H9 (cell line): Measurements from ENCODE around the gene XBP1. TPM values are rescaled to one million over a fixed set of nuclear protein-coding genes. Genes with fewer than 3 reads are reported as not detected.

Experiments used
- DNase-seq: peaks from one replicate; pipeline ENCODE4 v3.0.0-alpha.2; 2017
- H2AFZ ChIP-seq: one replicate; pipeline ENCODE4 v1.6.1; 2013; ENCODE audit warnings: mild to moderate bottlenecking, low read length, control low read depth, moderate library complexity
- H2AK5ac ChIP-seq: 2 replicates; pipeline ENCODE4 v1.6.1; 2013; ENCODE audit warnings: low read length, control low read depth, mixed read lengths; ENCODE audit not compliant: insufficient read length
- H2BK120ac ChIP-seq: one replicate; pipeline ENCODE4 v1.6.1; 2013; ENCODE audit warnings: low read depth, mild to moderate bottlenecking, low read length, control low read depth, inconsistent platforms; ENCODE audit not compliant: poor library complexity, severe bottlenecking
- H2BK12ac ChIP-seq: 2 replicates; pipeline ENCODE4 v1.6.1; 2013; ENCODE audit warnings: low read length, control low read depth, mixed read lengths, low read depth; ENCODE audit not compliant: insufficient read length
- H2BK15ac ChIP-seq: 2 replicates; pipeline ENCODE4 v1.6.1; 2013; ENCODE audit warnings: low read depth, low read length, control low read depth
- H2BK20ac ChIP-seq: one replicate; pipeline ENCODE4 v1.6.1; 2013; ENCODE audit warnings: low read depth, mild to moderate bottlenecking, low read length, control low read depth, inconsistent platforms; ENCODE audit not compliant: poor library complexity, severe bottlenecking
- H2BK5ac ChIP-seq: 2 replicates; pipeline ENCODE4 v1.6.1; 2013; ENCODE audit warnings: low read length, control low read depth, mixed read lengths; ENCODE audit not compliant: insufficient read length
- H3K14ac ChIP-seq: 2 replicates; pipeline ENCODE4 v1.6.1; 2013; ENCODE audit warnings: low read length, control low read depth; ENCODE audit not compliant: insufficient read depth
- H3K18ac ChIP-seq: 2 replicates; pipeline ENCODE4 v1.6.1; 2013; ENCODE audit warnings: low read depth, mild to moderate bottlenecking, mixed read lengths, low read length, control low read depth; ENCODE audit not compliant: insufficient read length
- H3K23ac ChIP-seq: 2 replicates; pipeline ENCODE4 v1.6.1; 2013; ENCODE audit warnings: low read length, control low read depth, mixed read lengths, low read depth; ENCODE audit not compliant: insufficient read length
- H3K23me2 ChIP-seq: 2 replicates; pipeline ENCODE4 v1.6.1; 2013; ENCODE audit warnings: low read depth, mild to moderate bottlenecking, mixed read lengths, low read length, control low read depth; ENCODE audit not compliant: insufficient read length, poor library complexity, severe bottlenecking
- H3K27ac ChIP-seq: 2 replicates; pipeline ENCODE4 v1.5.1; 2013; ENCODE audit warnings: low read length, control low read depth, mixed read lengths, low read depth; ENCODE audit not compliant: insufficient read length
- H3K27me3 ChIP-seq: 2 replicates; pipeline ENCODE4 v1.6.1; 2013; ENCODE audit warnings: low read length, control low read depth, inconsistent platforms; ENCODE audit not compliant: insufficient read depth
- H3K4ac ChIP-seq: 2 replicates; pipeline ENCODE4 v1.6.1; 2013; ENCODE audit warnings: low read depth, mild to moderate bottlenecking, control low read depth, inconsistent platforms, low read length, moderate library complexity
- H3K4me1 ChIP-seq: 2 replicates; pipeline ENCODE4 v1.6.1; 2013; ENCODE audit warnings: low read length, control low read depth, inconsistent platforms; ENCODE audit not compliant: insufficient read depth
- H3K4me2 ChIP-seq: 2 replicates; pipeline ENCODE4 v1.6.1; 2013; ENCODE audit warnings: low read length, control low read depth, mixed read lengths; ENCODE audit not compliant: insufficient read length, insufficient read depth
- H3K56ac ChIP-seq: 2 replicates; pipeline ENCODE4 v1.6.1; 2013; ENCODE audit warnings: low read depth, mild to moderate bottlenecking, mixed read lengths, low read length, control low read depth; ENCODE audit not compliant: insufficient read length
- H3K79me1 ChIP-seq: 2 replicates; pipeline ENCODE4 v1.6.1; 2013; ENCODE audit warnings: low read depth, mild to moderate bottlenecking, moderate library complexity, low read length, control low read depth, inconsistent platforms; ENCODE audit not compliant: insufficient read depth, poor library complexity, severe bottlenecking
- H3K79me2 ChIP-seq: 2 replicates; pipeline ENCODE4 v1.6.1; 2013; ENCODE audit warnings: low read length, control low read depth, inconsistent platforms; ENCODE audit not compliant: insufficient read depth
- H3K9ac ChIP-seq: 2 replicates; pipeline ENCODE4 v1.6.1; 2013; ENCODE audit warnings: low read length, control low read depth, mixed read lengths; ENCODE audit not compliant: insufficient read length; ENCODE audit errors: extremely low read depth
- H3K9me3 ChIP-seq: one replicate; pipeline ENCODE4 v1.6.1; 2013; ENCODE audit warnings: low read depth, low read length, inconsistent platforms; ENCODE audit not compliant: control insufficient read depth
- H3T11ph ChIP-seq: one replicate; pipeline ENCODE4 v1.6.1; 2013; ENCODE audit warnings: mild to moderate bottlenecking, low read length, control low read depth, inconsistent platforms
- H4K20me1 ChIP-seq: one replicate; pipeline ENCODE4 v1.6.1; 2013; ENCODE audit not compliant: control insufficient read depth, insufficient read length, insufficient read depth
- H4K5ac ChIP-seq: 2 replicates; pipeline ENCODE4 v1.6.1; 2013; ENCODE audit warnings: low read depth, mild to moderate bottlenecking, mixed read lengths, low read length, control low read depth; ENCODE audit not compliant: insufficient read length
- H4K8ac ChIP-seq: replicated peaks from 2 replicates; pipeline ENCODE4 v1.6.1; 2013; ENCODE audit warnings: low read length, control low read depth, mixed read lengths, low read depth; ENCODE audit not compliant: insufficient read length
- H4K91ac ChIP-seq: 2 replicates; pipeline ENCODE4 v1.6.1; 2013; ENCODE audit warnings: low read depth, mild to moderate bottlenecking, moderate library complexity, mixed read lengths, low read length, control low read depth; ENCODE audit not compliant: insufficient read length
- H3K27ac Mint-ChIP-seq, 3 experiments: 2 replicates in 2 of 3; 3 replicates in 1 of 3; pipeline ENCODE4 v1.8.0; 2020 to 2021; ENCODE audit warnings: mixed read lengths in 3 of 3, mild to moderate bottlenecking in 1 of 3, moderate library complexity in 1 of 3
- H3K27me3 Mint-ChIP-seq: 2 replicates; pipeline ENCODE4 v1.8.0; 2021; ENCODE audit warnings: low read depth, mild to moderate bottlenecking, moderate library complexity, mixed read lengths
- H3K36me3 Mint-ChIP-seq, 3 experiments: 2 replicates in 2 of 3; 3 replicates in 1 of 3; pipeline ENCODE4 v1.8.0; 2020 to 2021; ENCODE audit warnings: low read depth in 3 of 3, mixed read lengths in 3 of 3; ENCODE audit not compliant: insufficient read depth in 1 of 3
- H3K4me1 Mint-ChIP-seq, 2 experiments: 2 replicates each; pipeline ENCODE4 v1.8.0; 2020; ENCODE audit warnings: mixed read lengths in 2 of 2
- H3K4me3 Mint-ChIP-seq, 2 experiments: 2 replicates in 1 of 2; 3 replicates in 1 of 2; pipeline ENCODE4 v1.8.0; 2020 to 2021; ENCODE audit warnings: mild to moderate bottlenecking in 2 of 2, mixed read lengths in 2 of 2, moderate library complexity in 1 of 2
- H3K9me3 Mint-ChIP-seq, 2 experiments: 2 replicates in 1 of 2; 3 replicates in 1 of 2; pipeline ENCODE4 v1.8.0; 2020; ENCODE audit warnings: mild to moderate bottlenecking in 2 of 2, mixed read lengths in 2 of 2, moderate library complexity in 1 of 2
- CTCF ChIP-seq: fragments of 200-600 bp; sonication (generic); conservative IDR thresholded peaks from 3 replicates; pipeline ENCODE4 v1.8.0; 2021; ENCODE audit warnings: antibody characterized with exemption, mild to moderate bottlenecking
- WGBS: extraction: QIAGEN DNeasy Blood & Tissue Kit; methylation state at CpG from one replicate; pipeline ENCODE4 v1.1.7; 2013; ENCODE audit warnings: missing lambda C conversion rate, low lambda C conversion rate, mixed read lengths; ENCODE audit not compliant: insufficient read length; ENCODE audit errors: extremely low coverage; 5-methylcytosine and 5-hydroxymethylcytosine counted together
- total RNA-seq: library from RNA; stranded (reverse); gene quantifications from 2 replicates; pipeline ENCODE4 v1.2.1, GENCODE V29; 2021

XBP1 gene
- total RNA-seq, 1 experiment from 2014 or later: 114 TPM

GRCh38 chr22:28769394-28770085 lies 30.8 kb downstream of the XBP1 start:
- Histone ChIP-seq H4K20me1 (no peaks in the 10 kb centered on the region), H2BK20ac (no peak overlapping the region), H3K9me3 (no peaks in the 10 kb centered on the region), H3K27me3 (no peaks in the 10 kb centered on the region), H4K91ac (no peak overlapping the region), H2AK5ac (no peak overlapping the region), H3K18ac (no peak overlapping the region), H3K14ac (no peak overlapping the region), H2BK12ac (no peak overlapping the region), H3K4ac (no peak overlapping the region), H3K4me2 (no peak overlapping the region), H3K9ac (no peak overlapping the region), H3K23ac (no peak overlapping the region), H4K5ac (no peak overlapping the region), H4K8ac (no peak overlapping the region), H3K79me1 (no peaks in the 10 kb centered on the region), H2BK120ac (no peak overlapping the region), H3K4me1 (no peaks in the 10 kb centered on the region), H3K27ac (no peak overlapping the region), H3K79me2 (no peaks in the 10 kb centered on the region), H2AFZ (no peak overlapping the region), H2BK15ac (no peak overlapping the region), H3K56ac (no peak overlapping the region), H3T11ph (no peak overlapping the region), H3K23me2 (no peaks in the 10 kb centered on the region), H2BK5ac (no peak overlapping the region)
- no CpG with 5 or more reads among the region's 14 CpGs for WGBS
- H3K27ac Mint-ChIP-seq: peak overlapping the region in 1 of 3 experiments; percentile 49; a peak in 2 of 7 replicates
- DNase-seq: no peak
- TF ChIP-seq CTCF: no peak
- peaks cover 1 to 9% of the 10 kb centered on the region in 2 experiments; a peak in 4 of 5 replicates for H3K9me3 Mint-ChIP-seq
- H3K36me3 Mint-ChIP-seq: peaks cover 8 to 11% (median 10%) of the 10 kb centered on the region in 3 experiments; a peak in 6 of 7 replicates
- H3K4me1 Mint-ChIP-seq: peaks cover 8 to 12% of the 10 kb centered on the region in 2 experiments
- no peaks in the 10 kb centered on the region for H3K27me3 Mint-ChIP-seq
- H3K4me3 Mint-ChIP-seq: no peak overlapping the region
